HCT116 (cell line): Measurements from ENCODE around the gene COA8.

Source experiments
- CTCF ChIP-seq, 3 experiments: fragments of 200-600 bp in 1 of 3; sonication (generic) in 1 of 3; IDR thresholded peaks in 2 of 3; conservative IDR thresholded peaks in 1 of 3; 2 replicates each; pipeline ENCODE4 v1.5.1; 2012 to 2017; ENCODE audit warnings: low read depth in 2 of 3, low read length in 2 of 3, antibody characterized with exemption in 1 of 3, borderline replicate concordance in 1 of 3, control low read depth in 1 of 3, mild to moderate bottlenecking in 1 of 3, mixed read lengths in 1 of 3, mixed run types in 1 of 3, moderate library complexity in 1 of 3; ENCODE audit not compliant: insufficient read depth in 1 of 3
- EZH2 ChIP-seq: fragments of 200-600 bp; sonication (generic); IDR thresholded peaks from 2 replicates; pipeline ENCODE4 v1.6.1; 2017; ENCODE audit warnings: antibody characterized with exemption, mixed run types
- EZH2phosphoT487 ChIP-seq: fragments of 200-600 bp; IDR thresholded peaks from 2 replicates; pipeline ENCODE4 v1.6.1; 2018; ENCODE audit warnings: antibody characterized with exemption, borderline replicate concordance
- POLR2AphosphoS5 ChIP-seq: IDR thresholded peaks from 2 replicates; pipeline ENCODE4 v1.6.1; 2011; ENCODE audit warnings: mild to moderate bottlenecking, low read depth, low read length, moderate library complexity
- TCF7L2 ChIP-seq: IDR thresholded peaks from 2 replicates; pipeline ENCODE4 v1.7.0; 2011; ENCODE audit warnings: borderline replicate concordance, inconsistent platforms; ENCODE audit not compliant: insufficient read depth, insufficient read length; ENCODE audit errors: extremely low read depth

- TF ChIP-seq TCF7L2 (no peak), EZH2phosphoT487 (no peak), EZH2 (no peak), POLR2AphosphoS5 (no peak), CTCF (IDR thresholded peaks at IDR 0.05 in 2 of 3, conservative IDR thresholded peaks at IDR 0.05 in 1 of 3; ENCODE audit: borderline replicate concordance in 1 of 3, insufficient read depth in 1 of 3, low read depth in 2 of 3, low read length in 2 of 3) (no peak)
Measured at GRCh38 chr14:103544388-103545218, 18.2 kb upstream of the COA8 start.
